ENCODE measurements around the gene JAZF1.

- no peak for TF ChIP-seq CTCF (IDR thresholded peaks at IDR 0.05)
- no peak for TF ChIP-seq POLR2A (IDR thresholded peaks at IDR 0.05)
Observed at GRCh38 chr7:27901028-27901760, 279.4 kb downstream of the JAZF1 start.
